HEK293 (cell line): ENCODE results near the gene ASMTL.

Experiments used
- CTCF ChIA-PET: fragments of 350-600 bp; formaldehyde crosslinking; extraction: SDS; loops from one replicate; lab custom pipeline; 2021; ENCODE audit warnings: antibody characterized with exemption; lab: Yijun Ruan, JAX
- POLR2A ChIA-PET: fragments of 300-600 bp; formaldehyde crosslinking; extraction: SDS; loops from one replicate; lab custom pipeline; 2020; ENCODE audit warnings: antibody characterized with exemption, inconsistent platforms; lab: Yijun Ruan, JAX
- H3K27ac ChIP-seq: fragments of 200-500 bp; sonication (Bioruptor generic); 2 replicates; pipeline ENCODE4 v1.5.1; 2014; ENCODE audit warnings: low read depth, low read length, control low read depth, inconsistent platforms; ENCODE audit errors: extremely low read depth
- H3K36me3 ChIP-seq, 2 experiments: fragments of 200-500 bp in 1 of 2; sonication (Bioruptor generic) in 1 of 2; 1 replicate in 1 of 2; 2 replicates in 1 of 2; pipeline ENCODE4 v1.5.1; 2014 to 2017; ENCODE audit warnings: inconsistent platforms in 2 of 2, low read length in 2 of 2; ENCODE audit not compliant: control insufficient read depth in 2 of 2, insufficient read depth in 1 of 2
- H3K4me1 ChIP-seq: fragments of 200-500 bp; sonication (Bioruptor generic); 2 replicates; pipeline ENCODE4 v1.5.1; 2014; ENCODE audit warnings: mild to moderate bottlenecking, low read length, inconsistent platforms; ENCODE audit not compliant: control insufficient read depth, insufficient read depth
- H3K4me3 ChIP-seq: 2 replicates; pipeline ENCODE4 v1.5.1; 2011; ENCODE audit warnings: low read depth, mild to moderate bottlenecking, control low read depth, low read length, moderate library complexity
- H3K9me3 ChIP-seq: fragments of 200-500 bp; sonication (Bioruptor generic); 2 replicates; pipeline ENCODE4 v1.5.1; 2014; ENCODE audit warnings: low read depth, low read length, inconsistent platforms; ENCODE audit not compliant: control insufficient read depth, insufficient read depth
- ATF2 ChIP-seq: fragments of 450-650 bp; formaldehyde crosslinking; IDR thresholded peaks from 2 replicates; pipeline ENCODE4 v1.5.1; 2016; ENCODE audit warnings: missing biosample characterization, missing genetic modification characterization, low read depth
- BCL11B ChIP-seq: fragments of 450-650 bp; formaldehyde crosslinking; IDR thresholded peaks from 2 replicates; pipeline ENCODE4 v1.5.1; 2016; ENCODE audit warnings: low read depth, missing biosample characterization, missing genetic modification characterization
- BCL6B ChIP-seq: fragments of 450-650 bp; formaldehyde crosslinking; IDR thresholded peaks from 2 replicates; pipeline ENCODE4 v1.5.1; 2017; ENCODE audit warnings: missing biosample characterization, missing genetic modification characterization
- EGR2 ChIP-seq: fragments of 450-650 bp; formaldehyde crosslinking; IDR thresholded peaks from 2 replicates; pipeline ENCODE4 v1.5.1; 2016; ENCODE audit warnings: low read depth, missing biosample characterization, missing genetic modification characterization
- IKZF3 ChIP-seq: fragments of 450-650 bp; IDR thresholded peaks from 2 replicates; pipeline ENCODE4 v1.5.0; 2018; ENCODE audit warnings: missing biosample characterization, mild to moderate bottlenecking, missing genetic modification characterization, moderate library complexity
- KLF7 ChIP-seq: fragments of 450-650 bp; formaldehyde crosslinking; IDR thresholded peaks from 2 replicates; pipeline ENCODE4 v1.5.1; 2016; ENCODE audit warnings: missing biosample characterization, missing genetic modification characterization, borderline replicate concordance
- PRDM1 ChIP-seq: fragments of 450-650 bp; formaldehyde crosslinking; IDR thresholded peaks from 2 replicates; pipeline ENCODE4; 2016; ENCODE audit warnings: missing biosample characterization, missing genetic modification characterization
- SP7 ChIP-seq: fragments of 450-650 bp; formaldehyde crosslinking; IDR thresholded peaks from 2 replicates; pipeline ENCODE4 v1.5.1; 2016; ENCODE audit warnings: missing biosample characterization, missing genetic modification characterization
- TCF7L2 ChIP-seq: IDR thresholded peaks from 2 replicates; pipeline ENCODE4 v1.6.1; 2011; ENCODE audit warnings: low read depth, mild to moderate bottlenecking, inconsistent platforms, low read length, moderate library complexity, borderline replicate concordance
- YY1 ChIP-seq: fragments of 450-650 bp; formaldehyde crosslinking; IDR thresholded peaks from 2 replicates; pipeline ENCODE4 v1.5.1; 2018; ENCODE audit warnings: missing biosample characterization, missing genetic modification characterization
- ZBTB20 ChIP-seq: fragments of 450-650 bp; formaldehyde crosslinking; IDR thresholded peaks from 2 replicates; pipeline ENCODE4 v1.5.1; 2016; ENCODE audit warnings: missing biosample characterization, missing genetic modification characterization
- ZBTB21 ChIP-seq: fragments of 450-650 bp; formaldehyde crosslinking; IDR thresholded peaks from 2 replicates; pipeline ENCODE4 v1.5.1; 2017; ENCODE audit warnings: missing biosample characterization, missing genetic modification characterization
- ZNF155 ChIP-seq: fragments of 450-650 bp; formaldehyde crosslinking; IDR thresholded peaks from 2 replicates; pipeline ENCODE4 v1.5.1; 2016; ENCODE audit warnings: missing biosample characterization, missing genetic modification characterization
- ZNF248 ChIP-seq: fragments of 450-650 bp; formaldehyde crosslinking; IDR thresholded peaks from 2 replicates; pipeline ENCODE4 v1.5.1; 2017; ENCODE audit warnings: missing biosample characterization, missing genetic modification characterization
- ZNF292 ChIP-seq: fragments of 450-650 bp; formaldehyde crosslinking; IDR thresholded peaks from 2 replicates; pipeline ENCODE4 v1.5.1; 2016; ENCODE audit warnings: low read depth, missing biosample characterization, missing genetic modification characterization, borderline replicate concordance
- ZNF302 ChIP-seq: fragments of 450-650 bp; formaldehyde crosslinking; IDR thresholded peaks from 2 replicates; pipeline ENCODE4 v1.5.1; 2016; ENCODE audit warnings: missing biosample characterization, missing genetic modification characterization, low read depth
- ZNF394 ChIP-seq: fragments of 450-650 bp; formaldehyde crosslinking; IDR thresholded peaks from 2 replicates; pipeline ENCODE4 v1.5.1; 2016; ENCODE audit warnings: missing biosample characterization, missing genetic modification characterization, mild to moderate bottlenecking, moderate library complexity, borderline replicate concordance
- ZNF48 ChIP-seq: fragments of 450-650 bp; formaldehyde crosslinking; IDR thresholded peaks from 2 replicates; pipeline ENCODE4 v1.5.1; 2016; ENCODE audit warnings: missing biosample characterization, missing genetic modification characterization
- ZNF510 ChIP-seq: fragments of 450-650 bp; formaldehyde crosslinking; IDR thresholded peaks from 2 replicates; pipeline ENCODE4 v1.5.1; 2018; ENCODE audit warnings: mild to moderate bottlenecking, missing genetic modification characterization, missing biosample characterization; ENCODE audit not compliant: insufficient replicate concordance
- ZNF530 ChIP-seq: fragments of 450-650 bp; formaldehyde crosslinking; IDR thresholded peaks from 2 replicates; pipeline ENCODE4 v1.5.1; 2016; ENCODE audit warnings: low read depth, missing biosample characterization, missing genetic modification characterization
- ZNF639 ChIP-seq: fragments of 450-650 bp; formaldehyde crosslinking; IDR thresholded peaks from 2 replicates; pipeline ENCODE4 v1.5.1; 2016; ENCODE audit warnings: missing biosample characterization, missing genetic modification characterization
- ZNF677 ChIP-seq: fragments of 450-650 bp; IDR thresholded peaks from 2 replicates; pipeline ENCODE4 v1.5.0; 2018; ENCODE audit warnings: missing biosample characterization, mild to moderate bottlenecking, missing genetic modification characterization, moderate library complexity
- ZNF704 ChIP-seq: fragments of 450-650 bp; formaldehyde crosslinking; IDR thresholded peaks from 2 replicates; pipeline ENCODE4 v1.5.1; 2016; ENCODE audit warnings: missing biosample characterization, missing genetic modification characterization
- ZNF777 ChIP-seq: fragments of 450-650 bp; formaldehyde crosslinking; IDR thresholded peaks from 2 replicates; pipeline ENCODE4 v1.5.1; 2017; ENCODE audit warnings: missing biosample characterization, missing genetic modification characterization, borderline replicate concordance
- ZNF785 ChIP-seq: fragments of 450-650 bp; formaldehyde crosslinking; IDR thresholded peaks from 2 replicates; pipeline ENCODE4 v1.5.1; 2016; ENCODE audit warnings: missing biosample characterization, missing genetic modification characterization
- ZNF792 ChIP-seq: fragments of 450-650 bp; formaldehyde crosslinking; IDR thresholded peaks from 2 replicates; pipeline ENCODE4 v1.5.1; 2016; ENCODE audit warnings: missing biosample characterization, missing genetic modification characterization
- ZSCAN30 ChIP-seq: fragments of 450-650 bp; IDR thresholded peaks from 2 replicates; pipeline ENCODE4 v1.5.1; 2018; ENCODE audit warnings: missing biosample characterization, mild to moderate bottlenecking, missing genetic modification characterization, moderate library complexity
- ZXDB ChIP-seq: fragments of 450-650 bp; formaldehyde crosslinking; IDR thresholded peaks from 2 replicates; pipeline ENCODE4 v1.5.1; 2016; ENCODE audit warnings: missing biosample characterization, missing genetic modification characterization
- TF ChIP-seq, protein P1 (sequence below): fragments of 450-650 bp; formaldehyde crosslinking; IDR thresholded peaks from 2 replicates; pipeline ENCODE4 v1.5.1; 2017; ENCODE audit warnings: missing biosample characterization, missing genetic modification characterization

Gene ASMTL, protein sequence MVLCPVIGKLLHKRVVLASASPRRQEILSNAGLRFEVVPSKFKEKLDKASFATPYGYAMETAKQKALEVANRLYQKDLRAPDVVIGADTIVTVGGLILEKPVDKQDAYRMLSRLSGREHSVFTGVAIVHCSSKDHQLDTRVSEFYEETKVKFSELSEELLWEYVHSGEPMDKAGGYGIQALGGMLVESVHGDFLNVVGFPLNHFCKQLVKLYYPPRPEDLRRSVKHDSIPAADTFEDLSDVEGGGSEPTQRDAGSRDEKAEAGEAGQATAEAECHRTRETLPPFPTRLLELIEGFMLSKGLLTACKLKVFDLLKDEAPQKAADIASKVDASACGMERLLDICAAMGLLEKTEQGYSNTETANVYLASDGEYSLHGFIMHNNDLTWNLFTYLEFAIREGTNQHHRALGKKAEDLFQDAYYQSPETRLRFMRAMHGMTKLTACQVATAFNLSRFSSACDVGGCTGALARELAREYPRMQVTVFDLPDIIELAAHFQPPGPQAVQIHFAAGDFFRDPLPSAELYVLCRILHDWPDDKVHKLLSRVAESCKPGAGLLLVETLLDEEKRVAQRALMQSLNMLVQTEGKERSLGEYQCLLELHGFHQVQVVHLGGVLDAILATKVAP

DNA sequence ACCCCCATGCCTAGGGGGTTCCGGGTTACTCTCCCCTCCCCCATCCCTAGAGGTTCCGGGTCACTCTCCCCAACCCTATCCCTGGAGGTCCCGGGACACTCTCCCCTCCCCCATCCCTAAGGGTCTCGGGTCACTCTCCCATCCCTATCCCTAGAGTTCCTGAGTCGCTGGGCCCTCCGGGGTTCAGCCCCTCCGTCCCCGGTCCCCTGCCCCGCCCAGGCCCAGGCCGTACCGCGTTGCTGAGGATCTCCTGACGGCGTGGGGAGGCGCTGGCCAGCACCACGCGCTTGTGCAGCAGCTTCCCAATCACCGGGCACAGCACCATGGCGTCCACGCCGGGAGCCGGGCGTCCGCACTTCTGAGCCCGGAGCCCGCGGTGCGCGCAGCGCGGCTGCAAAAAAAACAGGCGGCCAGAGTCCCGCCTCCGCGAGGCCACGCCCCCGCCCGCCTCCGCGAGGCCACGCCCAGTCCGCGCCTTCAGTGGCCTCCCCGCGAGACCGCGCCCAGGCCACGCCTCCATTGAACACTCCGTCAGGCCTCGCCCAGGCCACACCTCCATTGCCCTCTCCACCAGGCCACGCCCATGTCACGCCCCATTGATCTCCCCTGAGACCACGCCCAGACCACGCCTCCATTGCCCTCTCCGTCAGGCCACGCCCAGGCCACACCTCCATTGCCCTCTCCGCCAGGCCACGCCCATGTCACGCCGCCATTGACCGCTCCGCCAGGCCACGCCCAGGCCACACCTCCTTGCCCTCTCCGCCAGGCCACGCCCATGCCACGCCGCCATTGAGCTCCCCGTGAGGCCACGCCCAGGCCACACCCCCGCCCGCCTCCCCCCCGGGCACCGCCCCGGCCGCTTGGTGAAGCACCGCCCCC lies at the start of gene ASMTL:
TSS of gene ASMTL (minus strand) at position 394 of the 879 bp plus-strand sequence. CDS start at position 325, 69 bp downstream.
- no peaks in the 10 kb centered on the region for H3K4me1 ChIP-seq
- no peaks in the 10 kb centered on the region for H3K9me3 ChIP-seq
- H3K36me3 ChIP-seq: peaks cover 0 to 7% of the 10 kb centered on the region in 2 experiments; a peak in 1 of 3 replicates
- H3K4me3 ChIP-seq: peak within 1 kb of the TSS; percentile 89
- ChIA-PET CTCF (no interaction called here), POLR2A (no interaction called here)
- H3K27ac ChIP-seq: peak within 1 kb of the TSS; percentile 56
- TF ChIP-seq ZBTB21 (tag by site-specific recombination) (no peak), ZNF530 (tag by site-specific recombination) (no peak), ZNF248 (no peak), EGR2 (tag by site-specific recombination) (peak; percentile 74; the same call in 1 of the 2 replicates), BCL11B (tag by site-specific recombination) (0 out of 2 replicates have a peak, but pooled peaks have one; percentile 39), SP7 (tag by site-specific recombination) (0 out of 2 replicates have a peak, but pooled peaks have one; percentile 23), ZNF704 (tag by site-specific recombination) (no peak), ZBTB20 (no peak), IKZF3 (tag by site-specific recombination) (no peak), ZSCAN30 (0 out of 2 replicates have a peak, but pooled peaks have one; percentile 20), ZNF155 (tag by site-specific recombination) (no peak), ZNF292 (tag by site-specific recombination) (no peak), ZNF777 (no peak), TCF7L2 (no peak), PRDM1 (tag by site-specific recombination) (no peak), ZNF48 (tag by site-specific recombination) (no peak), YY1 (peak; percentile 42), BCL6B (no peak), ZNF302 (tag by site-specific recombination) (no peak), ZNF510 (tag by site-specific recombination) (no peak), ZNF677 (no peak), ZXDB (tag by site-specific recombination) (0 out of 2 replicates have a peak, but pooled peaks have one; percentile 56), ATF2 (no peak), ZNF792 (tag by site-specific recombination) (no peak), KLF7 (tag by site-specific recombination) (no peak), ZNF639 (tag by site-specific recombination) (no peak), ZNF394 (tag by site-specific recombination) (0 out of 2 replicates have a peak, but pooled peaks have one; percentile 27), ZNF785 (tag by site-specific recombination) (no peak)
- TF ChIP-seq, protein P1, sequence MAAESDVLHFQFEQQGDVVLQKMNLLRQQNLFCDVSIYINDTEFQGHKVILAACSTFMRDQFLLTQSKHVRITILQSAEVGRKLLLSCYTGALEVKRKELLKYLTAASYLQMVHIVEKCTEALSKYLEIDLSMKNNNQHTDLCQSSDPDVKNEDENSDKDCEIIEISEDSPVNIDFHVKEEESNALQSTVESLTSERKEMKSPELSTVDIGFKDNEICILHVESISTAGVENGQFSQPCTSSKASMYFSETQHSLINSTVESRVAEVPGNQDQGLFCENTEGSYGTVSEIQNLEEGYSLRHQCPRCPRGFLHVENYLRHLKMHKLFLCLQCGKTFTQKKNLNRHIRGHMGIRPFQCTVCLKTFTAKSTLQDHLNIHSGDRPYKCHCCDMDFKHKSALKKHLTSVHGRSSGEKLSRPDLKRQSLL (tag by site-specific recombination): no peak
